ENCODE data around the gene PLCL2. TPM values are rescaled to one million over a fixed set of nuclear protein-coding genes. Genes with fewer than 3 reads are reported as not detected.

PLCL2 gene
- total and polyA plus RNA-seq, 8 donors = 1.8 to 12.1 (median 7.4) TPM

DNA sequence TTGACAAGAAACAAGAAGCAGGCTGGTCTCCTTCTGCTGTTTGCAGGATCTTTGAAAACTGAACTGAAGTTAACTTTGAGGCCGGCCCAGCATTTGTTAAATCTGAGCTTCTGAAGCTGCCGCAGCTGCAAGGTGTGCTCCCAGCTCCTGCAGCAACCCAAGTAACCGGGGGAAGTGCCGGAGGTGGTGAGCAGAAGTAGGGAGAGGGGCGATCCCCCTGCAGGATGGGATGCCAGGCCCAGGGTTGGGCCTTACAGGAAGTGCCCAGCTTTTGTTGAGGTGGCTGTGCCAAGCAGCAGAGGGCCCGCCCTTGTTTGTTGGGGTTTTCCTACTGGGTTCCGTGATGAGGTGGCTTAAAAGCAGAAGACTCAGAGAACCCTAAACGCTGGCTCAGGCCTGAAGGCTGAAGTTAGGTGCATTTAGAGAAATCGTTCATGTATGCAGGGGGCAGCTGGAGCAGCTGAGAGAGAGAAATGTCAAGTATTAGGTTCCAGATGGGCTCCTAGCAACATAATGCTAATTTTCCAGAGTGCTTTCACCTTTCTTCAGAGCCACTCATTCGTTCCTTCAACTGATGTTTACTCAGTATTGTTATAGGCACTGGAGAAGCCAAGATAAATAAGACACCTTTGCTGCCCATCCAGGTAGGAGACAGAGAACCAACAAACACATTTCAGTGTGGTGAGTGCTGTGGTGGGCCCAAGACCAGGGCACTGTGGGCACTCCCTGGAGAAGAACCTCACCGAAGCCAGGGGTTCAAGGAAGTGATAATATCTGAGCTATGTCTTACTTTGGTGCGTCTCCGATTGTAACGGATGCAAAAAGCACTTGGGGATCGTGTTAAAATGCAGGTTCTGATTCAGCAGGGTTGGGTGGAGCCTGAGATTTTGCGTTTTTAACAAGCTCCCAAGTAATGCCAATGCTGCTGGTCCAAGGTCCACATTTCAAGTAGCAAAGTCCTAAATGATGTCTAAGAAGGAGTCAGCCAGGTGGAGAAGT lies 42.2 kb upstream of the PLCL2 start:
- TF ChIP-seq, protein P1, sequence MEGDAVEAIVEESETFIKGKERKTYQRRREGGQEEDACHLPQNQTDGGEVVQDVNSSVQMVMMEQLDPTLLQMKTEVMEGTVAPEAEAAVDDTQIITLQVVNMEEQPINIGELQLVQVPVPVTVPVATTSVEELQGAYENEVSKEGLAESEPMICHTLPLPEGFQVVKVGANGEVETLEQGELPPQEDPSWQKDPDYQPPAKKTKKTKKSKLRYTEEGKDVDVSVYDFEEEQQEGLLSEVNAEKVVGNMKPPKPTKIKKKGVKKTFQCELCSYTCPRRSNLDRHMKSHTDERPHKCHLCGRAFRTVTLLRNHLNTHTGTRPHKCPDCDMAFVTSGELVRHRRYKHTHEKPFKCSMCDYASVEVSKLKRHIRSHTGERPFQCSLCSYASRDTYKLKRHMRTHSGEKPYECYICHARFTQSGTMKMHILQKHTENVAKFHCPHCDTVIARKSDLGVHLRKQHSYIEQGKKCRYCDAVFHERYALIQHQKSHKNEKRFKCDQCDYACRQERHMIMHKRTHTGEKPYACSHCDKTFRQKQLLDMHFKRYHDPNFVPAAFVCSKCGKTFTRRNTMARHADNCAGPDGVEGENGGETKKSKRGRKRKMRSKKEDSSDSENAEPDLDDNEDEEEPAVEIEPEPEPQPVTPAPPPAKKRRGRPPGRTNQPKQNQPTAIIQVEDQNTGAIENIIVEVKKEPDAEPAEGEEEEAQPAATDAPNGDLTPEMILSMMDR (IDR thresholded peaks at IDR 0.05) = no peak
- Histone ChIP-seq H3K27me3 (no peaks in the 10 kb centered on the region), H3K9me3 (no peaks in the 10 kb centered on the region), H3K36me3 (no peaks in the 10 kb centered on the region), H3K4me3 (no peak overlapping the region), H3K27ac (peak overlapping the region in 2 of 4 donors; percentile 6 to 58), H3K4me1 (peaks cover 11 to 43% (median 24%) of the 10 kb centered on the region in 3 donors)
- intact Hi-C loops (cut with DNase I) = no loop called here
- ATAC-seq (peak; percentile 28 to 70 (median 48)), FAIRE-seq (no peak), DNase-seq (peak in 4 of 6 donors; percentile 16 to 62 (median 48))
- 57 to 77% methylated on average over 16 of the region's 16 CpGs for WGBS, 2 donors

DNA sequence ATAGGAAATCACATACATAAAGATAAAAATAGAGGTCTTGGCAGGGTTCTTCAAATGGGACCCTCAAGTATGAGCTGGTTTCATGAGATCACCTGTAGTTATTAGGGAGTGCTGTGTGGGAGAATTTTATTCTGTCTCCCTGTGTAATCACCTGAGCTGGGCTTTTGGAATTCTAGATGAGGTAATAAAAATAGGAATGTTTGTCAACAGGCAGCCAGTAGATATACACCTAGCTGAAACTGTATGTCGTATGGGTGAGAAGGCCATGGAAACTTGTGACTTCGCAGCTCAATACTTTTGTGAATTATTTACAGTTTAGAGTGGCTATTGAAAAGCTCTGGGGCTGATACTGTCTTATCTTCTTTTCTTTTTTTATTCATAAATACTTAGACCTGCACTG lies 40.5 kb upstream of the PLCL2 start:
- Histone ChIP-seq H3K9me3 (no peaks in the 10 kb centered on the region), H3K4me1 (peaks cover 4 to 27% (median 8%) of the 10 kb centered on the region in 3 donors), H3K27ac (peak overlapping the region in 1 of 4 donors; percentile 5), H3K4me3 (no peak overlapping the region), H3K36me3 (no peaks in the 10 kb centered on the region), H3K27me3 (no peaks in the 10 kb centered on the region)
- intact Hi-C loops (cut with DNase I) = no loop called here
- DNase-seq (no peak), FAIRE-seq (no peak), ATAC-seq (peak in 2 of 4 donors; percentile 8 to 18)
- WGBS, 2 donors = 24 to 36% methylated on average over 2 of the region's 2 CpGs
- TF ChIP-seq, protein P1 (IDR thresholded peaks at IDR 0.05) = no peak

GRCh38 chr3:16844791-16845190 lies 40.0 kb upstream of the PLCL2 start:
- Histone ChIP-seq H3K4me1 (peaks cover 3 to 25% (median 8%) of the 10 kb centered on the region in 3 donors), H3K27me3 (no peaks in the 10 kb centered on the region), H3K9me3 (no peaks in the 10 kb centered on the region), H3K27ac (no peak overlapping the region), H3K4me3 (no peak overlapping the region), H3K36me3 (no peaks in the 10 kb centered on the region)
- ATAC-seq (no peak), FAIRE-seq (no peak), DNase-seq (no peak)
- 96 to 97% methylated on average over 1 of the region's 1 CpG for WGBS, 2 donors
- TF ChIP-seq, protein P1 (IDR thresholded peaks at IDR 0.05) = no peak
- intact Hi-C loops (cut with DNase I) = no loop called here

- Histone ChIP-seq H3K4me1 (peaks cover 3 to 24% (median 8%) of the 10 kb centered on the region in 3 donors), H3K36me3 (no peaks in the 10 kb centered on the region), H3K27me3 (no peaks in the 10 kb centered on the region), H3K4me3 (no peak overlapping the region), H3K27ac (no peak overlapping the region), H3K9me3 (no peaks in the 10 kb centered on the region)
- DNase-seq (peak in 3 of 6 donors; percentile 31 to 53 (median 36)), ATAC-seq (peak in 3 of 4 donors; percentile 46 to 69 (median 57)), FAIRE-seq (no peak)
- 81 to 85% methylated on average over 5 of the region's 5 CpGs for WGBS, 2 donors
- TF ChIP-seq, protein P1 (IDR thresholded peaks at IDR 0.05) = no peak
- intact Hi-C loops (cut with DNase I) = no loop called here
These were observed 38.2 kb upstream of the PLCL2 start for GRCh38 chr3:16846373-16847080.
